Measurements from ENCODE around the gene NUMA1. TPM values are rescaled to one million over a fixed set of nuclear protein-coding genes. Genes with fewer than 3 reads are reported as not detected.

NUMA1 gene
- polyA plus RNA-seq, 1 donor (not counting 4 experiments of a cell fraction or from before 2014, with no cell fraction given) = 38.8 TPM

GRCh38 chr11:71997594-71997993 is 82.7 kb downstream of the NUMA1 start:
- dilution Hi-C loops (cut with MboI; ENCODE audit: extremely low pct_ligation_motif_present, low sequenced_read_pairs) = no loop called here
- FAIRE-seq = no peak
- H3K36me3 ChIP-seq (ENCODE audit: control insufficient read depth in 2 of 2, extremely low read depth in 1 of 2, insufficient read depth in 2 of 2, low read length in 2 of 2) = peaks cover 8 to 10% of the 10 kb centered on the region in 2 experiments

GRCh38 chr11:71996946-71997345 is 83.4 kb downstream of the NUMA1 start:
- no peak overlapping the region for H3K9ac ChIP-seq (ENCODE audit: control insufficient read depth, extremely low read depth, insufficient read depth, low read length)
- no peaks in the 10 kb centered on the region for H3K4me1 ChIP-seq (ENCODE audit: control insufficient read depth, extremely low read depth, insufficient read depth, low read length)
- H3K9me1 ChIP-seq (ENCODE audit: control insufficient read depth, extremely low read depth, insufficient read depth, low read length) = no peaks in the 10 kb centered on the region
- H3K79me2 ChIP-seq (ENCODE audit: control insufficient read depth, insufficient read depth, low read length) = no peaks in the 10 kb centered on the region
- no peaks in the 10 kb centered on the region for H3K27me3 ChIP-seq (ENCODE audit: control insufficient read depth, extremely low read depth, insufficient read depth, low read length)
- DNase-seq (ENCODE audit: low read depth, low spot score) (no peak), FAIRE-seq (no peak)
- no peak overlapping the region for H3K4me3 ChIP-seq (ENCODE audit: control insufficient read depth in 2 of 3, extremely low read depth in 1 of 3, insufficient read depth in 2 of 3, low read depth in 1 of 3, low read length in 3 of 3)
- H4K20me1 ChIP-seq (ENCODE audit: control insufficient read depth, extremely low read depth, insufficient read depth, low read length) = no peaks in the 10 kb centered on the region
- H3K27ac ChIP-seq (ENCODE audit: control insufficient read depth, insufficient read depth, low read length) = no peak overlapping the region
- H3K4me2 ChIP-seq (ENCODE audit: control insufficient read depth, extremely low read depth, insufficient read depth, low read depth, low read length) = no peak overlapping the region
- dilution Hi-C loops (cut with MboI; ENCODE audit: extremely low pct_ligation_motif_present, low sequenced_read_pairs) = no loop called here
- H3K9me3 ChIP-seq (ENCODE audit: control insufficient read depth, low read depth, low read length) = no peaks in the 10 kb centered on the region
- no peak for TF ChIP-seq EZH2 (IDR thresholded peaks at IDR 0.05; ENCODE audit: low read length)
- TF ChIP-seq CTCF (optimal IDR thresholded peaks at IDR 0.05 in 1 of 3, IDR thresholded peaks at IDR 0.05 in 1 of 3, conservative IDR thresholded peaks at IDR 0.05 in 1 of 3; ENCODE audit: extremely low read depth in 1 of 3, insufficient read depth in 2 of 3, low read length in 3 of 3) = no peak
- H2AFZ ChIP-seq (ENCODE audit: control insufficient read depth, low read length) = no peak overlapping the region
- peaks cover 8 to 10% of the 10 kb centered on the region in 2 experiments for H3K36me3 ChIP-seq (ENCODE audit: control insufficient read depth in 2 of 2, extremely low read depth in 1 of 2, insufficient read depth in 2 of 2, low read length in 2 of 2)

More at GRCh38 chr11:71997594-71997993, 82.7 kb downstream of the NUMA1 start:
- no peak overlapping the region for H3K4me2 ChIP-seq (ENCODE audit: control insufficient read depth, extremely low read depth, insufficient read depth, low read depth, low read length)
- no peaks in the 10 kb centered on the region for H3K9me1 ChIP-seq (ENCODE audit: control insufficient read depth, extremely low read depth, insufficient read depth, low read length)
- H3K9me3 ChIP-seq (ENCODE audit: control insufficient read depth, low read depth, low read length) = no peaks in the 10 kb centered on the region
- H3K27ac ChIP-seq (ENCODE audit: control insufficient read depth, insufficient read depth, low read length) = no peak overlapping the region
- no peaks in the 10 kb centered on the region for H3K4me1 ChIP-seq (ENCODE audit: control insufficient read depth, extremely low read depth, insufficient read depth, low read length)
- no peaks in the 10 kb centered on the region for H4K20me1 ChIP-seq (ENCODE audit: control insufficient read depth, extremely low read depth, insufficient read depth, low read length)
- DNase-seq (ENCODE audit: low read depth, low spot score) = no peak
- no peak overlapping the region for H3K4me3 ChIP-seq (ENCODE audit: control insufficient read depth in 2 of 3, extremely low read depth in 1 of 3, insufficient read depth in 2 of 3, low read depth in 1 of 3, low read length in 3 of 3)
- H3K79me2 ChIP-seq (ENCODE audit: control insufficient read depth, insufficient read depth, low read length) = no peaks in the 10 kb centered on the region
- H3K27me3 ChIP-seq (ENCODE audit: control insufficient read depth, extremely low read depth, insufficient read depth, low read length) = no peaks in the 10 kb centered on the region
- TF ChIP-seq CTCF (optimal IDR thresholded peaks at IDR 0.05 in 1 of 3, IDR thresholded peaks at IDR 0.05 in 1 of 3, conservative IDR thresholded peaks at IDR 0.05 in 1 of 3; ENCODE audit: extremely low read depth in 1 of 3, insufficient read depth in 2 of 3, low read length in 3 of 3) = no peak
- TF ChIP-seq EZH2 (IDR thresholded peaks at IDR 0.05; ENCODE audit: low read length) = no peak
- H3K9ac ChIP-seq (ENCODE audit: control insufficient read depth, extremely low read depth, insufficient read depth, low read length) = no peak overlapping the region
- no peak overlapping the region for H2AFZ ChIP-seq (ENCODE audit: control insufficient read depth, low read length)

All from keratinocyte (primary cell).